PC-9 (cell line): ENCODE results near the gene CLBA1. TPM values are rescaled to one million over a fixed set of nuclear protein-coding genes. Genes with fewer than 3 reads are reported as not detected.

ENCODE experiments used
- BruUV-seq: library from RNA; stranded (reverse); fragments of 400-500 nt; replicated peaks from 2 replicates; lab custom pipeline; 2021; lab: Mats Ljungman, UMichigan
- CTCF ChIA-PET: fragments of 300-600 bp; sonication (Branson Sonifier 250); formaldehyde crosslinking; loops from one replicate; lab custom pipeline; 2022; ENCODE audit warnings: antibody characterized with exemption; lab: Charles Lee
- POLR2A ChIA-PET: fragments of 300-600 bp; sonication (Branson Sonifier 250); formaldehyde crosslinking; loops from one replicate; lab custom pipeline; 2022; ENCODE audit warnings: antibody characterized with exemption; ENCODE audit not compliant: unreplicated experiment; lab: Charles Lee
- DNase-seq, 2 experiments: peaks; one replicate each; pipeline versions ENCODE4 v3.0.0 to v3.0.0-alpha.2; 2015 to 2022; ENCODE audit warnings: mixed read lengths in 1 of 2
- H2AFZ ChIP-seq: fragments of 200-600 bp; sonication (generic); 2 replicates; pipeline ENCODE4 v1.8.1; 2017; ENCODE audit warnings: antibody characterized with exemption
- H3F3A ChIP-seq: fragments of 200-600 bp; sonication (generic); 2 replicates; pipeline ENCODE4 v1.8.1; 2017; ENCODE audit warnings: antibody characterized with exemption, mild to moderate bottlenecking, low read depth; ENCODE audit not compliant: insufficient read depth
- H3K27ac ChIP-seq: fragments of 200-600 bp; sonication (generic); 2 replicates; pipeline ENCODE4 v1.6.1; 2016; ENCODE audit warnings: mixed run types
- H3K27me3 ChIP-seq: fragments of 200-600 bp; sonication (generic); 2 replicates; pipeline ENCODE4 v1.6.1; 2016; ENCODE audit warnings: low read depth, mixed run types; ENCODE audit not compliant: insufficient read depth
- H3K36me3 ChIP-seq: fragments of 200-600 bp; sonication (generic); 2 replicates; pipeline ENCODE4 v1.6.1; 2016; ENCODE audit warnings: low read depth, mixed run types
- H3K4me1 ChIP-seq: fragments of 200-600 bp; sonication (generic); replicated peaks from 2 replicates; pipeline ENCODE4 v1.6.1; 2016; ENCODE audit warnings: mixed run types; ENCODE audit not compliant: insufficient read depth
- H3K4me2 ChIP-seq: fragments of 200-600 bp; sonication (generic); 2 replicates; pipeline ENCODE4 v1.6.1; 2017; ENCODE audit warnings: mixed run types
- H3K4me3 ChIP-seq: fragments of 200-600 bp; sonication (generic); 2 replicates; pipeline ENCODE4 v1.6.1; 2016; ENCODE audit warnings: mixed run types
- H3K79me2 ChIP-seq: fragments of 200-600 bp; sonication (generic); 2 replicates; pipeline ENCODE4 v1.6.1; 2017; ENCODE audit warnings: low read depth, mixed run types
- H3K9me2 ChIP-seq: fragments of 200-600 bp; sonication (generic); 2 replicates; pipeline ENCODE4 v1.8.1; 2017; ENCODE audit warnings: mild to moderate bottlenecking; ENCODE audit not compliant: insufficient read depth
- H3K9me3 ChIP-seq: fragments of 200-600 bp; sonication (generic); 2 replicates; pipeline ENCODE4 v1.8.1; 2016; ENCODE audit warnings: low read depth; ENCODE audit not compliant: insufficient read depth
- H4K20me1 ChIP-seq: fragments of 200-600 bp; sonication (generic); 2 replicates; pipeline ENCODE4 v1.8.1; 2017; ENCODE audit not compliant: insufficient read depth
- CTCF ChIP-seq: fragments of 200-600 bp; sonication (generic); conservative IDR thresholded peaks from 2 replicates; pipeline ENCODE4 v1.6.1; 2017; ENCODE audit warnings: mixed run types, antibody characterized with exemption, mild to moderate bottlenecking, moderate library complexity
- EZH2 ChIP-seq: fragments of 200-600 bp; sonication (generic); IDR thresholded peaks from 2 replicates; pipeline ENCODE4 v1.8.0; 2017; ENCODE audit warnings: antibody characterized with exemption, low read depth
- intact Hi-C: fragments of 100-400 bp; cut with micrococcal nuclease; formaldehyde crosslinking; loops from one replicate; pipeline ENCODE4 v1.10.0; 2022; ENCODE audit not compliant: unreplicated experiment
- total RNA-seq: library from RNA; stranded (reverse); gene quantifications from 2 replicates; pipeline ENCODE4 v1.2.3, GENCODE V29; 2021

Gene CLBA1
- total RNA-seq, 1 experiment from 2014 or later: 12.6 TPM

- H4K20me1 ChIP-seq: no peaks in the 10 kb centered on the region
- no peak overlapping the region for H3K27ac ChIP-seq
- intact Hi-C loops: no loop called here
- no peak overlapping the region for H2AFZ ChIP-seq
- no peak overlapping the region for H3K4me3 ChIP-seq
- CTCF ChIA-PET: no interaction called here
- H3K9me2 ChIP-seq: no peaks in the 10 kb centered on the region
- no peaks in the 10 kb centered on the region for H3K9me3 ChIP-seq
- BruUV-seq: no TSS peak
- no peak for TF ChIP-seq EZH2
- TF ChIP-seq CTCF: no peak
- peaks cover 10% of the 10 kb centered on the region for H3K79me2 ChIP-seq
- no peak overlapping the region for H3K4me2 ChIP-seq
- DNase-seq: no peak
- no peaks in the 10 kb centered on the region for H3K27me3 ChIP-seq
- H3K36me3 ChIP-seq: no peaks in the 10 kb centered on the region
- POLR2A ChIA-PET: no interaction called here
- peaks cover 13% of the 10 kb centered on the region; the same call in 1 of the 2 replicates for H3F3A ChIP-seq
- H3K4me1 ChIP-seq: peaks cover 14% of the 10 kb centered on the region
These were observed 3.7 kb upstream of the CLBA1 start for GRCh38 chr14:104981699-104982541.

- no TSS peak for BruUV-seq
- H3K4me1 ChIP-seq: peaks cover 11% of the 10 kb centered on the region
- H3K36me3 ChIP-seq: no peaks in the 10 kb centered on the region
- CTCF ChIA-PET: no interaction called here
- no peaks in the 10 kb centered on the region for H4K20me1 ChIP-seq
- no peak for TF ChIP-seq EZH2
- TF ChIP-seq CTCF: no peak
- H3K27ac ChIP-seq: no peak overlapping the region
- H3F3A ChIP-seq: peaks cover 13% of the 10 kb centered on the region; the same call in 1 of the 2 replicates
- H3K27me3 ChIP-seq: no peaks in the 10 kb centered on the region
- intact Hi-C loops: no loop called here
- H3K4me3 ChIP-seq: no peak overlapping the region
- no peak for DNase-seq
- H2AFZ ChIP-seq: no peak overlapping the region
- no peaks in the 10 kb centered on the region for H3K9me2 ChIP-seq
- no peak overlapping the region for H3K4me2 ChIP-seq
- H3K9me3 ChIP-seq: no peaks in the 10 kb centered on the region
- POLR2A ChIA-PET: no interaction called here
- H3K79me2 ChIP-seq: peaks cover 14% of the 10 kb centered on the region
These were observed 2.9 kb upstream of the CLBA1 start for GRCh38 chr14:104982548-104983230.

- no peak for TF ChIP-seq CTCF
- TF ChIP-seq EZH2: no peak
- Histone ChIP-seq H2AFZ (no peak overlapping the region), H3K27ac (no peak overlapping the region), H3F3A (peaks cover 13% of the 10 kb centered on the region; the same call in 1 of the 2 replicates), H3K4me3 (no peak overlapping the region), H3K9me3 (no peaks in the 10 kb centered on the region), H4K20me1 (no peaks in the 10 kb centered on the region), H3K36me3 (no peaks in the 10 kb centered on the region), H3K27me3 (no peaks in the 10 kb centered on the region), H3K4me1 (peaks cover 11% of the 10 kb centered on the region), H3K9me2 (no peaks in the 10 kb centered on the region), H3K4me2 (no peak overlapping the region), H3K79me2 (peaks cover 14% of the 10 kb centered on the region)
- CTCF ChIA-PET: no interaction called here
- no peak for DNase-seq
- no TSS peak for BruUV-seq
- POLR2A ChIA-PET: interaction anchor here (0.5 kb wide), 1 partner anchor 37 kb away, joined by 10 read pairs; the partner anchor contains the start of gene CDCA4
- intact Hi-C loops: no loop called here
These were observed 2.3 kb upstream of the CLBA1 start for GRCh38 chr14:104983231-104983721.
